Right ventricle myocardium superior (tissue), 1 donor: ENCODE measurements around the gene MYO7A. TPM values are rescaled to one million over a fixed set of nuclear protein-coding genes. Genes with fewer than 3 reads are reported as not detected.

Experiments used
- ATAC-seq: fragments of 200-7000 bp; cut with Tn5 transposase; one replicate; pipeline ENCODE4 v1.9.1; 2020; ENCODE audit warnings: mild to moderate bottlenecking; ENCODE audit not compliant: poor library complexity
- DNase-seq: peaks from one replicate; pipeline ENCODE4 v3.0.0-alpha.2; 2020
- intact Hi-C: fragments of 100-400 bp; cut with DNase I; formaldehyde crosslinking; loops from one replicate; pipeline ENCODE4 v1.11.2; 2022
- total RNA-seq: library from RNA; stranded (reverse); fragmentation: NEBNext Ultra II Directional; extraction: Animal tissue kit (Norgen Biotek cat#: 25700); gene quantifications from one replicate; pipeline ENCODE4 v1.2.1, GENCODE V29; 2021
- donor health status: DM: no; HTN: yes; CAD: no; lungs with severe emphysema.

Gene MYO7A
- total RNA-seq, 1 donor from 2014 or later = 4.4 TPM

GRCh38 chr11:77151804-77152509 is 23.9 kb downstream of the MYO7A start:
- DNase-seq (peak; percentile 42), ATAC-seq (no peak)
- intact Hi-C loops = no loop called here

DNA sequence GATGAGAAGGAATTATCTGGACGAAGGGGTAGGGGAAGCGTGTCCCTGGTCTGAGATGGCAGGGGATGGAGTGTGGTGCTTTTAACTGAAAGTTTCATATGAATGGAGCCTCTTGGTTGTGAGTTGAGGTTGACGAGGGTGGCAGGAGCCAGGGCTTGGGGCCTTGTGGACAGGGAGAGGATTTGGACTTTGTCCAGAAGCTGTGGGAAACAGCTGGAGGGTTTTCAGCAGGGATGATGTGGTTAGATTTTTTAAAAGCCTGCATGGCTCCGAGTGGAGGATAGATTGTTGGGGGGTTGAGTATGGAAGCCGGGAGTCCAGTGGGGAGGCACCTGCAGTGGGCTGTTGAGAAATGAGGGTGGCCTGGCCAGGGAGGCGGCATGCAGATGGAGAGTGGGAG is 24.8 kb downstream of the MYO7A start:
- DNase-seq = peak; percentile 13
- intact Hi-C loops = no loop called here
- ATAC-seq = no peak

GRCh38 chr11:77153276-77154185 is 25.5 kb downstream of the MYO7A start:
- ATAC-seq (no peak), DNase-seq (peak; percentile 32)
- intact Hi-C loops = no loop called here

DNA sequence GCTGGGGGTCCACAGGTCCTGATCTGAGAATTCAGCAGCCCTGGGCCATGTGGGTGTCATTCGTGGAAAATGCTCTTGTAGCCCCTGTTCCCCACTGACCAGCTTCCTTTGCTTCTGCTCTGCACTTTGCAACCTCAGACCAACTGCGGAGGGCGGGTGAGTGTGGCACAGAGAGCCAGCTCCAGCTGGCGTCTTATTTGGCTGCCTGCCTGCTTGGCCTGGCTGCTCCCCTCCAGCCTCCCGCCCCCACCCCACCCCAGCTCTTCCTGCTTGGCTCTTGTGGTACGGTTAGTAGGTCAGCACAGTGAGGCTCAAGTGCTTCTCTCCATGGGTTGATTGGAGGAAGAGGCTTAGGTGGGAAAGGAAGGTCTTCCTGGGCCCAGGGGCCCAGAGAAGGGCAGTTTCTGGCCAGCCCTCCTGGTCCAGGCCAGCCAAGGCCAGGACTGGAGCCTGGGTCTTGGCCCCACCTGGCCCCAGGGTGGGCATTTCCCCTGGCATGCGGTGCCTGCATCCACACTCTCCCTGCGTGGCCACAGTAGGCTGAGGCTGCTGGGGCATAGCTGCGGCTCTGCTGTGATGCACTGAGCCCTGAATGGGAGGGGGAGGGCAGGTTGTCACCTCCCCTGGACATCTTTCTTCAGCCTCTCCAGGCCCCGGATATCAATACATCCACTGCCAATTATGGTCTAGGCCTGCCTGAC is 26.5 kb downstream of the MYO7A start:
- ATAC-seq (peak; percentile 92), DNase-seq (peak; percentile 79)
- intact Hi-C loops = no loop called here

DNA sequence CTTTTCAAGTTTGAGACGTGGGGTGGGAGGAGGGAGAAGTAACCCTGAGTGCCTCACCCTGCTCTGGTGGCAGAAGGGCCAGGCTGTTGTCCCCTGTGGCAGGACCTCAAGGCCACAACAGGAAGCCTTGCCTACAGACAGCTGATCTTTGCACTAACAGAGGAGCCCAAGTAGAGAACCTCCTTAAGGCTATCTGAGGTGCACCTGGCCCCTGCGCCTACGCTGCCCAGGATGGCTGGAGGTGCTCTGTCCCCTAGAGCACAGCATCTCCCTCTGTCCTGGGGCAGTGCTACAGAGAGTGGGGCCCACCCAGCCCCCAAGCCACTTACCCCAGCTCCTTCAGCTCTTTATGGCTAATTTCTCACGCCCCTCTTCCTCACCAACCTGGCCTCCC is 27.0 kb downstream of the MYO7A start:
- DNase-seq (peak; percentile 29), ATAC-seq (peak; percentile 5)
- intact Hi-C loops = no loop called here

DNA sequence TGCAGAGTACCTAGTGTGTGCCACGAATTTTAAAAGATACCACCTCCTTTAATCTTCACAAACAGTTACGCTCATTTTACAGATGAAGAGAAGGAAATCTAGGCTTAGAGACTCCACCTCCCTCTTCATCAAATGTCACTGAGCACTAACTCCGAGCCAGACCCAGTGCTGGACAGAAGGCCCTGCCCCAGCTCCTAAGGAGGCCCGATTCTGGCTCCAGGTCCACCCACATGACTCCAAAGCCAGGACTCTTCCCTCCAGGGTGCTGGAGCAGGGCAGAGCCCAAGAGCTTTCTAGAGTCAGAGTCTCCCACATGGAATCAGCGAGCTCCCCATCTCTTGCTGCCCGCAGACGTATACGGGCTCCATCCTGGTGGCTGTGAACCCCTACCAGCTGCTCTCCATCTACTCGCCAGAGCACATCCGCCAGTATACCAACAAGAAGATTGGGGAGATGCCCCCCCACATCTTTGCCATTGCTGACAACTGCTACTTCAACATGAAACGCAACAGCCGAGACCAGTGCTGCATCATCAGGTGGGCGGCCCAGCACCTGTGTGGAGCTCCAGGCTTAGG is 27.6 kb downstream of the MYO7A start:
- intact Hi-C loops = no loop called here
- DNase-seq = peak; percentile 12
- ATAC-seq = no peak

DNA sequence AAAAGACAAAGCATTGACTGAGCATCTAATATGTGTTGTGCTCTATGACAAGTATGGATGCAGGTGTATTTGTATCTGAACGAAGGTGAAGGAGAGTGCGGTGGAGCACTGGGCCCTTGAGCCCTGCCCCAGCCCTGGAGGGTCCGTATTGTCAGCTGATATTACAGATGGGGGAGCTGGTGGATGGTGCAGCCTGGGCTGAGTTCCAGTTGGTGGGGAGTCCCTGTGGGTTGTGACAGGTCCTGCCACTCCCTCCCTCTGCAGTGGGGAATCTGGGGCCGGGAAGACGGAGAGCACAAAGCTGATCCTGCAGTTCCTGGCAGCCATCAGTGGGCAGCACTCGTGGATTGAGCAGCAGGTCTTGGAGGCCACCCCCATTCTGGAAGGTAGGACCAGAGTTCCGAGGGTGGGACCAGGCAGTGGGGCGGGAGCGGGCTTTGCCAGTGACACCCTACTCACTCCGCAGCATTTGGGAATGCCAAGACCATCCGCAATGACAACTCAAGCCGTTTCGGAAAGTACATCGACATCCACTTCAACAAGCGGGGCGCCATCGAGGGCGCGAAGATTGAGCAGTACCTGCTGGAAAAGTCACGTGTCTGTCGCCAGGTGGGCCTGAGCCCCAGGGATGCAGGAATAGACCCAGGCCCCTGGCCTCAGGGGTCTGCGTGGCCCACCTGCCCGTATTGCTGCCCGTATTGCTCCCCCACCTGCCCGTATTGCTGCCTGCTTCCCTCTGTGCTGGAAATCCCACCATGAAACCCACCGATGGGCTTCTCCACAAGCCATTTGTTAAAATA is 28.6 kb downstream of the MYO7A start:
- DNase-seq (peak; percentile 36), ATAC-seq (no peak)
- intact Hi-C loops = no loop called here

GRCh38 chr11:77158041-77158695 is 30.1 kb downstream of the MYO7A start:
- intact Hi-C loops = no loop called here
- ATAC-seq (no peak), DNase-seq (peak; percentile 24)

- intact Hi-C loops = no loop called here
- ATAC-seq = no peak
- DNase-seq = peak; percentile 10
Observed at GRCh38 chr11:77159219-77159936, 31.3 kb downstream of the MYO7A start.

DNA sequence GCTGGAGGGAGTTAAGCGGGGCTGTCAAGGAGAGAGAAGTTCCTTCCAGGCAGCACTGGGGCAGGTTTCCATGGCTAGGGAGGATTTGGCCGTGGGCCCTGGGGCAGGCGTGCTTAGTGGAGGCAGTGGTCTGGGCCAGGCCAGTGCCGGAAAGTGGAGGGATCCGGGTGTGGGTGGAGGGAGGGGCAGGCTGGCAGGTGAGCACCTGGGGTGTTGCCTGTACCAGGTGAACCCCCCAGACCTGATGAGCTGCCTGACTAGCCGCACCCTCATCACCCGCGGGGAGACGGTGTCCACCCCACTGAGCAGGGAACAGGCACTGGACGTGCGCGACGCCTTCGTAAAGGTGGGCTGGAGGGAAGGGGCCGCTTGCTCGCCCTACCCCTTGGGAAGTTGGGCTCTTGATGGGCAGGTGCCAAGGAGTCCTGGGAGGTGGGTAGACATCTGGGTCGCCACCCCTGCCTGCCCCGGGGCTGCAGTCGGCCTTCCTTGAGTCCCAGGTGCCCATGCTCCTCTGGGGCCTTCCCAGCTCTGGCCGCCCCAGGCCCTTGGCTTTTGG is 32.0 kb downstream of the MYO7A start:
- DNase-seq = peak; percentile 32
- intact Hi-C loops = no loop called here
- no peak for ATAC-seq

DNA sequence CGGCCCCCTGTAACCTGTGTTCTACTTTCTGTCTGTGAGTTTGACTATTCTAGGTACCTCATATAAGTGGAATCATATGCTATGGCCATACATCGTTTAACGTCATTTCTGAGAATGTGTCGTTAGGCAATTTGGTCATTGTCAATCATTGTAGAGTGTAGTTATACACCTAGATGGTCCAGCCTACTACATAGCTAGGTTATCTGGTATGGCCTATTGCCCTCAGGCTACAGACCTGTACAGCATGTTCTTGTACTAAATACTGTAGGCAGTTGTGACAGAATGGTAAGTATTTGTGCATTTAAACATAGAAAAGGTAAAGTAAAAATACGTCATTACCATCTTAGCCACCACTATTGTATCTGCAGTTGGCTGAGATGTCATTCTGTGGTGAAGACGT is 35.2 kb downstream of the MYO7A start:
- intact Hi-C loops = no loop called here
- DNase-seq = no peak
- ATAC-seq = no peak

GRCh38 chr11:77165066-77165465 is 37.0 kb downstream of the MYO7A start:
- no peak for ATAC-seq
- peak; percentile 11 for DNase-seq
- intact Hi-C loops = no loop called here

DNA sequence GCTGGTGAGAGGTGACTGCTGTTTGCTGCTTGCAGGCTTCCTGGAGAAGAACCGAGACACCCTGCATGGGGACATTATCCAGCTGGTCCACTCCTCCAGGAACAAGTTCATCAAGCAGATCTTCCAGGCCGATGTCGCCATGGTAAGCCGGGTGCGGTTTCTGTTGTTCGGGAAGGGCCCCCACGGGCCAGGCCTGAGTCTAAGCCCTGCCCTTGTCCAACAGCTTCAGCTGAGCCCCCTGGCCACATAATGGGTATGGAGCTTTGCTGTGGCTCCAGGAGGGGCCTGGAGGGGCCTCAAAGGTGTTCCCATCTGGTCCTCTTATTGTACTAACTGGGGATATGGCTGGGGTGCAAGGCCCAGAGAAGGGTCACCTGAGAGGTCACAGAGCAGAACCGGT is 38.0 kb downstream of the MYO7A start:
- intact Hi-C loops = no loop called here

GRCh38 chr11:77167111-77167626 is 39.1 kb downstream of the MYO7A start:
- intact Hi-C loops = no loop called here
- DNase-seq = peak; percentile 27
- ATAC-seq = no peak

More for the DNA sequence above, 38.0 kb downstream of the MYO7A start:
- DNase-seq (peak; percentile 34), ATAC-seq (no peak)

DNA sequence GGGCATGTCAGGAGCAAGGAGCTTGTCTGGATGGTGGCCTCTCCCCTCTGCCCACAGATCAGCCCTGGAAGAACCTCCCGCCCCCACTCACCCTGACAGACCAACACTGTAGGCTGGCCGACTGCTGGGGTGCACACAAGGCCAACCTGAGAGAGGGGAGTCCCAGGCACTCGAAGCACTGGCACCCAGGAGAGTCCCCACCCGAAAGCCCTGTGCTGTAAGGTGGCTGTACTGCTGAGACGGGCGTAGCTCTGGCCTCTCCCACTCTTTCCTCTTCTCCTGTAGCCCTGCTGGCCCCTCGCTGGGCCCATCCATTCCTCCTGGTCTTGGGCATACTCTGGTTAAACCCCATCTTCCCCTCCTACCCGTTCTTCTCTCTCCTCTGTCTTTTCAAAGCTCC is 39.7 kb downstream of the MYO7A start:
- intact Hi-C loops = no loop called here
- peak; percentile 13 for DNase-seq
- no peak for ATAC-seq

DNA sequence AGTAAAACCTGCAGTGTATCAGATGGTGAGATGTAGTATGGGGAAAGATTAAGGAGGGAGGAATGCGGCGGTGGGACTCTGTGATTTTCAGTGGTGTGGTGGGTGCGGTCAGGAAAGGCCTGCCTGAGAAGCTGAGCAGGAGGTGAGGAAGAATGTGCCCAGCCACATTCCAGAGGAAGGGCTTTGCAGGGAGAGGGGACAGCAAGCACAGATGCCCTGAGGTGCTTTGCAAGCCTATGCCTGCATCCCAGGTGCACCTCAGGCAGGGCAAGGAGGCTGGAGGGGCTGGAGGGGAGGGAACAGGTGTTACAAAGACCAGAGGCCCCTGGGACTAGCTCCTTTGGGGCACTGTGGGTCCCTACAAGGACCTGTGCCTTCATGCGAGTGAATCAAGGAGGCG is 42.1 kb downstream of the MYO7A start:
- intact Hi-C loops = no loop called here
- DNase-seq = no peak
- no peak for ATAC-seq

GRCh38 chr11:77171254-77171653 is 43.2 kb downstream of the MYO7A start:
- ATAC-seq (no peak), DNase-seq (no peak)
- intact Hi-C loops = no loop called here
